ENCODE data around the gene MYO1G. TPM values are rescaled to one million over a fixed set of nuclear protein-coding genes. Genes with fewer than 3 reads are reported as not detected.

MYO1G gene
- total RNA-seq, 1 experiment from 2014 or later: 0.07 TPM

GRCh38 chr7:44969049-44969700, 9.6 kb downstream of the MYO1G start:
- no peak for DNase-seq (ENCODE audit: extremely low read depth, low read depth)

DNA sequence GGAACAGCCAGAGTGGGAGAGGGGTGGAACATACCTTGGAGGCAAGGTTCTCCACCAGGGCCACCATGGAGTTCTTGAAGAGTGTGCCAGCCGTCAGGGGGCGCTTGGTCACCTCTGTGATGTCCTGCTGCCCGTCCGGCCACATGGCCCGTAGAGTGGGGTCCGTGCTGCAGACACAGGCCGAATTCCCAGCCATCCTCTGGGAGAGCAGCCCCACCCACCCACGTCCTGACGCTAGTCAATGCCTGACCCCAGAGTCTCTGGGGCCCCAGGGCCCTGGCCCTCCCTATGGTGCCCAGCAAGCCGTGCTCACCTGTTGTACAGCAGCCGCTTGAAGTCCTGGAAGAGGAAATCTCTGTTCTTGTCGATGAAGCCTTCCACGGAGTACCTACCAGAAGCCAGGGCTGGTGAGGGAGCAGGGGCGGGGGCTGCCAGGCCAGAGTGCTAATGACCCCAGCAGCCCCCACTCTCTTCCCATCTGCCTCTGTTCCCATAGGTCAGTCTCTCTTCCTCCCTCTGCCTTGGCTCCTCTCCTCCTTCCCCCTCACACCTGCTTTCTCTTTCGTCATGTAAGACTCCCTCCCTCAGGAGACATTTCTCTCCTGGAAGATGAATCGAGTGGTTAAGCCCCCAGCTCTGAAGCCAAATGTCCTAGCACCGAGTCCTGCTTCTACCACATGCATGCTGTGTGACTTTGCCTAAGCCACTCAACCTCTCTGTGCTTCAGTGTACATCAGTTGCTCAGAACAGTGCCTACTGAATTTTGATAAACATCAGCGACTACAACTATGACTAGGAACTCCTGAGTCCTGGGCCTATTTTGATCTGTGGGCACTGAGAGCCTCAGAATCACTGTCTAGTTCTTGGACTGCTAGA, 11.0 kb downstream of the MYO1G start:
- DNase-seq (ENCODE audit: extremely low read depth, low read depth): no peak

DNA sequence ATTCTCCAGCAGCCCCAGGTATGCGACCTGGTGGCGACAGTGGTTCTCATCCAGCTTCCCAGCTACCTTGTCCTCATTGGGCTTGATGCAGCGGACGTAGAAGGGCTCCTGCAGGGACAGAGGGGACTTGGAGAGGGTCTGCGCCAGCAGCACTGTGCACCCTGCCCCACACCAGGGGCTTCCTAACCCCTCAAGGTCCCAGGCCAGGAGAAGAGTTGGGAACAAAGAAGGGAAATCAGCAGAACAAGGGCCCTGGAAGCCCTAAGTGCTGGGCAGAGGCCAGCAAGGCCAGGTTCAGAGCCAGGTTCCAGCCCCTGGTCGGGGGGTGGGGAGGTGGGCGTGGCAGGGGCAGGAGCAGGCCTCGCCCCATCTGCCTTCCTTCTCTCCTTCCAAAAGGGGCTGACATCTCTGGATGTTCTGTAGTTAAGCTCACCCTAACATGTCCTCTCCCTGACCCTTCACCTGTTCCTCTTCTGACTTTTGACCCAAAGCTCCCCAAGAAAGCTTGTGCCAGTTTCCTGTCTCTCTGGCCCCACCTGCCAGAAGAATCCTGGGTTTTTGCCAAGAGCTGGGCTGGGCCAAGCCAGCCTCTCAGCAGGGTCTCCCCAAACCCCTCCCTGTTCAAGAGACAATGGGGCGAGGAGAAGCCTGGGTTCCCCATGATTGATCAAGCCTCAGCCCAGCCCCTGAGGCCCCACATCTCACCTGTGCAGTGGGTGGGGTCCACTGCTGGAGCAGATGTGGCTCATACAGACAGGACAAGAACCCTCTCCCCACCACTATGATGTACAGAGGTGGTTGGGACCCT, 11.9 kb downstream of the MYO1G start:
- DNase-seq (ENCODE audit: extremely low read depth, low read depth): no peak

DNA sequence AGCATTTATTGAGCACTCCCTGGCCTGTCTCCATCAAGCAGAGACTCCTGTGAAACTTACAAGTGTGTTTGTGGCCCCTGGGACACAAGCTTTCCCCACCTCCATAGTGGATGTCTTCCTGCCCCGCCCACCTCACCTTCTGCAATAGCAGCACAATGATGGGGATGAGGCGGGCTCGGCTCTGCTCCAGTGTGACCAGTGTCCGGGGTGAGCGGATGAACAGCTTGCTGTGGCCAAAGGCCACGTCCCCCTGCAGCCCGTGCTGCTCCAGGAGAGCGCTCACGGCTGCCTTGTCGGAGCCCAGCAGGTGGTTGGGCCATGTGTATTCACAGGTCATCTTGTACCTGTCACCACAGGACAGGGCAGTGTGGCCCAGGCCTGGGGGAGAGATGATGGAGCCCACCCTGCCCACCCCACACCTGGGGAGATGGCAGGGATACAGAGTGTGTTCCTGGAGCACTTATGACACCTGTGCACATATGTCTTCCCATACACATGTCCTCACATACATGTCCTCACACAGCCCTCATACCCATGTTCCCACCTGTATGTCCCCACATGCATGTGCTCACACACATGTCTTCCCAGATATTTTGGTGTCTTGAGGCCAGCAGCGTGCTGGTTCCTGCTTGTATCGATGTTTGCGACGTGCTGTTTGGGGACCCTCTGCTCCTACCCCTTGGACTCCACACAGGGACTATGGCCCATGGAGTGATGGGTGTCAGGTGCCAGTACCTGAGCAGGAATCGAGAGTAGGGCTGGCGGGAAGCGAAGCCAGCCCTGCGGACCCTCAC, 12.7 kb downstream of the MYO1G start:
- DNase-seq (ENCODE audit: extremely low read depth, low read depth): no peak

DNA sequence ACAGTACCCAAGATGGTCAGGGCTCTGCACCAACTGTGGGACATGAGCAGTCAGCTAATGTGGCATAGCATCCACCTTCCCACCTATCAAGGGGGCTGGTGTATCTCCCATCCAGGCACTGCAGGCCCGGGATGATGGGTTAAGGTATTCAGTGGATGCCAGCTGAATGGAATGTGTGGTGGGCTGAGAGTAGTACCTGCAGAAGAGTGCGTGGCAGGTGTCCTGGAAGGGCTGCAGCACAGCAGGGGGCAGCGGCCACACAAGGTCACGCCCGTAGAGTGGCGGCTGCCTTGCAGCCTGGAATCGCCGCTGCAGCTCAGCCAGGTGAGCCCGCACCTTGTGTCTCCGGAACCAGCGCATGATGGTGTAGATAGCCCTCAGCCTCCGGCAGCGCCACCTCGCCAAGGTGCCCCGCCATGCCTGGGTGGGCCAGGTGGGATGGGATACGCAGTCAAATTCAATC, 13.3 kb downstream of the MYO1G start:
- no peak for DNase-seq (ENCODE audit: extremely low read depth, low read depth)

DNA sequence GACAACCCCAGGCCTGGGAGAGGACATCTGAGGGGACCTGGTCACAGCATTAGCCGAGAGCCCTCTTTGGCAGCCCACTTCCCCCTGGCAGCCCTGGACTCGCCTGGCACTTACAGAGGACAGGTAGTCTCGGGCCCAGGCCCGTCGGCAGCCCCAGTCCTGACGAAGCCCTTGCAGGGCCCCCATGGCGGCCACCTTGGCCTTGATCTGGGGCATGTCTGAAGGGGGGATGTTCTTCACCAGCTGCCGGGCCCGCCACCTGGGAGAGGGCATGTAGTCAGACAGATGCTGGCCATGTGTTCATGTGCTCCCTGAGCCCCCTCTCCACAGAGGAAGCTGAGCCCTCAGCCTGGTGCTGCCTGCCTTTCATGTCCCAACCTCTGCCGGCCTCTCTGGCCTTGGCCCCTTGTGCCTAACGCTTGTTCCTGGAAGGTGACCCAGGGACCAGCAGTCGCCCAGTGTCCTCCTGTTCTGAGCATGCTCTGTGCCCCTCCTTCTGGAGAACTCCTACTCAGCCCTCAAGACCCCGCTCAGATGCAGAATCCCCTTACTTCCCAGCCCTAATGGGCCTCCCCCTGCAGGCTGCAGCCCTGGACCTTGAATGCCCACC, 13.9 kb downstream of the MYO1G start:
- no peak for DNase-seq (ENCODE audit: extremely low read depth, low read depth)

DNA sequence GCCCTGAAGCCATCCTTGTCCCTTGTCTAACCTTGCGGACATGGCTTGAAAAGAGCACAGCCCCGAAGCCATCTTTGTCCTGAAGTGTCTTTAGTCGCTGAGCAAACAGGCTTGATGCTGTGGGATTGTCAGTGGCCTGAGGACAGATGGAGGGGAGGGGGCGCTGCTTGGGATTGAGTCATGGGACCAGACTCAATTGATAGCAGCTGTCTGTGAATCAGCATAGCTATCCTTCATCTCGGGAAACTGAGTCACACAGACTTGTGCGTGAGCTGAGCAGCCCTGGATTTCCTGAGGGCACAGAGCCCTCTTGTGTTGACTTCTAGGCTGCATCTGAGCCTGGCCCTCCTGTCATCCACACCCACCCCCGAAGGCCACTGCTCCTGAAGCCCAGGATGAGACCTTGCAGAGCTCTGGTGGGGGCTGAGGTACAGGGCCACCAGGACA, 14.4 kb downstream of the MYO1G start:
- no peak for DNase-seq (ENCODE audit: extremely low read depth, low read depth)

DNA sequence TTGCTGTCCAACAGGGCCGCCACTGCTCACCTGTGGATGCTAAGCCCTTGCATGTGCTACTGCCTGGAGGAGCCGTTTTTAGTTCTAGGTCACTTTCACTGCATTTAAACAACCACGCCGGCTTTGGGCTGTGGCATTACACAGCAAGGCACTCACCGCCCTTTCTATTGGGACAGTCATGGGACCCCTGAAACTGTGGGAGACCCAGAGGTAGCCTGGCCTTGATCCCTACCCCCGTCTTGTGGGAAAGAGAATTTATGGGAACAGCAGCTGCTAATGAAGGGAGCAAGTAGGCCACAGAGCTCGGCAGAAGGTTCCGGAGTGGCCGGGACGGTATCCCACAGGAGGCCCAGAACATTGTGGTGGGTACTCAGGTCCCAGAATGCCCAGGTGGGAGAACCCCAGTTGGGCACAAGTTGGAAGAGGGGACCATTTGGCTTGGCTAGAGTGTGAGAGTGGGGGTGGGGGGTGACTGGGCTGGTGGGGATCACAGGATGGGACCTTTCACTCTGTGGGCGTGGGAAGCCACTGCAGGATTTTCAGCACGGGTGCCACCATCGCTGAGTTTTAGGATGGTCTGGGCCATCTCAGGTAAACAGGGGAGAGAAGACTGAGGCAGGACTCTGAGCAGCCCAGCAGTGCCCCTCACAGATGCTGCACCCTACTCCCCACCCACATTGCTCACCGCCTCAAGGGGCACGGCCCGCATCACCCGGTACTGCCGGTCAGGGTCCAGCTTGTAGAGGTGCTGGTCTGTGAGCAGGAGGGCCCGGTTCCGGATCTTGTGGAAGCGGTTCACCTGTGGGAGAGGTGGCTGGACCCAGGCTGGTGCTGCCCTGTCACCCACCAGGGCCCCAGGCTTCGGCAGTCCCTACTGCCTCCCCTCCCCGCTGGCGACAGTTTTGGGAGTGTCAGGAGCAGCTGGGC, 15.2 kb downstream of the MYO1G start:
- DNase-seq (ENCODE audit: extremely low read depth, low read depth): no peak

DNA sequence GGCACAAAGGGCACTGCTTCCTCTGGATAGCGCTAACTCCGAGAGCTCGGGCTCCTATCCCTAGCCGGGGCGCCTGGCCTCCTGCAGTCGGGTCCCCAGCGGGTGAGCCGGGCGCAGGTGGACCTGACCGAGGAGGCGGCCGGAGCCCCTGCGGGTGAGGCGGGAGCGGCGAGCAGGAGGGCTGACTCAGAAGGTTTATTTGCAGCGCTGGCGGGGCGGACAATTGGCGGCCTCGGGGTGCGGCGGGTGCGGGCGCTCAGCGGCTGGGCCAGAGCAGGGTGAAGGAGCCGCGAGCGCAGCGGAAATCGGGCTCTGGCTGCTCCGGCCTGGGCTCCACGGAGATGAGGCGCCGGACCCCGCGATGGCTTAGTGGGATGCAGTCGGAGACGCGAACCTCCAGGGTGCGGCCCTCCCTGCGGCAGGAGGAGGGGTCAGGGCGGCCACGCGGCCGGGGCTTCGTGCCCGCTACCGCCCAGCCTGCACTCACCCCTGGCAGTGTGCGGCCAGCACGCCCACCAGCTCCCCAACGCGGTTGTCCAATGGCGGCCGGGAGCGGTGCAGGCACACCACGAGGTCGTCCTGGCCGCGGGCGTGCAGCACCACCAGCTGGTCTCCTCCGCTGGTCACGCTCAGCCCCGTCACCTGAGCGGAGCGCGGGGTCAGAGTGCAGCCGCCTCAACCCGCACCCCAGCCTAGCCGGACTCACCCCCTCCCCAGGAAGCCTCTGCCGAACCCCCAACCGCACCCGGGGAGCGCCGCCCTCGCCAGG, 16.1 kb downstream of the MYO1G start:
- no peak for DNase-seq (ENCODE audit: extremely low read depth, low read depth)

DNA sequence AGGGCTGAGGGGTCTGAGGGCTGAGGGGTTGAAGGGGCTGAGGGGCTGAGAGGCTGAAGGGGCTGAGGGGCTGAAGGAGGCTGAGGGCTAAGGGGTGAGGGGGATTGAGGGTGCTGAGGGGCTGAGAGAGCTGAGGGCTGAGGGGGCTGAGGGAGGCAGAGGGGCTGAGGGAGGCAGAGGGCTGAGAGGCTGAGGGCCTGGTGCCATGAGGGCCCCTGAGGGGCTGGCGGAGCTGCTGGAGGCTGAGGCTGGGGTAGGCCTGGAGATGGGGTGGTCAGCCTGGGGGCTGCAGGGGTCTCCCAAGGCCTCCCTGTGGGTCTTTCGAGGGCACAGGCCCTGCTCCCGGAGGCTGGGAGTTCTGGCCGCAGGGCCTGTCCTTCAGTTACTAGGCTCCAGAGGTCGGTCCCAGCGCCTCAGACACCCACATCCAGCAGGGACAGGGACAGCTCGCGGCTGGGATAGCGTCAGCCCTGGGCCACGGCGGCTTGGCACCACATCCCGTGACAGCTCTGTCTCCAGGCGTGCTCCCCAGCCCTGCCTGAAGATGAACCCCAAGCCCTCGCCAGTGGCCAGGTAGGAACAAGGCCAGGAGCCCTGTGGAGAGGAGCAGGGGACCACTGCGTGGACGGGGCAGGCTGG, 16.9 kb downstream of the MYO1G start:
- no peak for DNase-seq (ENCODE audit: extremely low read depth, low read depth)

GRCh38 chr7:44960011-44960580, 18.7 kb downstream of the MYO1G start:
- no peak for DNase-seq (ENCODE audit: extremely low read depth, low read depth)

GRCh38 chr7:44959433-44959951, 19.3 kb downstream of the MYO1G start:
- no peak for DNase-seq (ENCODE audit: extremely low read depth, low read depth)

GRCh38 chr7:44958645-44959344, 20.0 kb downstream of the MYO1G start:
- no peak for DNase-seq (ENCODE audit: extremely low read depth, low read depth)

DNA sequence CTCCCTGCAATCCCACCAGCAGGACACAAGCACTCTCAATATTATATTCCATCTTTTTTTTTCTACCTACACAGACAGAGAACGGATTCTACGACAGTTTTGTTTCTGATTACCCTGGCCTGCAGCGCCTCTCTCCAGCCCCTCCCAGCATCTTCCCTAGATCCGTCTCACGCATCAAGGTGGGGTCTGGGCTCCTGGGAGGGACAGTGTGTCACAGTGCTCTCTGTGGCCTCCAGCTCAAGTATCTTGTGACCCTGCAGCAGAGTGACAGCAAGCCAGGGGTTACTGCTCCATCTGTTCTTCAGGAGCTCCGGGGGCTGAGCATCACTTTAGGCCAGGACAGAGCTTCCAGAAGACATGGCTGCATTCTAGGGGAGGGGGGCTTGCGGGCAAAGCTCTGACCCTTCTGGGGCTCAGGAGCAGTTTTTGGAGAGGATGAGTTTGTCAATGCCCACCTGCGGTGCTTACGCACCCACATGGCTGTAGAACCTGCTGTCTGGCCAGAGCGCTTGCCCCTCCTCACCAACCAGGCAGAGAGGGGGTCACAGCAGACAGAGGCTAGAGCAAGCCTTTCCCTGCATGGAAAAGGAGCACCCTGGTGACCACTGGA, 22.6 kb downstream of the MYO1G start:
- no peak for DNase-seq (ENCODE audit: extremely low read depth, low read depth)

DNA sequence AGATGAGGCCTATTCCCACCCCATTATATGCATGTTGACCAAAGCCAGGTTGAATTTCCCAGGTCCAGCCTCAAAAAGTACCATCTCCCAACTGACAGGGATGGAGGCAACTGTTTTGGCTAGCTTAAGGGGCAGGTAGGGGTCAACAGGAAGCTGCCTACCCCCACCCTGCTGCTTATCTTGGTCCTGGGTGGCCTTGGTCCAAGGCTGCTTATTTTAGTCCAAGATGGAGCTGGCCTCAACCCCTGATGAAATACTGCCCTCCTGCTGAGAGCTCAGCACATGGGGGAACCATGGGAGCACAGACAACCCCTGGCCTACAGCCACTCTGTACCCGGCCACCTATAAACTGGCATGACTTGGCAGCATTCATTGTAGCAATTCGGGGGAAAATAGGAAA, 23.1 kb downstream of the MYO1G start:
- no peak for DNase-seq (ENCODE audit: extremely low read depth, low read depth)

- no peak for DNase-seq (ENCODE audit: extremely low read depth, low read depth)
Measured at GRCh38 chr7:44953156-44953555, 25.7 kb downstream of the MYO1G start.

All from NCI-H460 (cell line).